ENCODE results near the gene PTGR2. TPM values are rescaled to one million over a fixed set of nuclear protein-coding genes. Genes with fewer than 3 reads are reported as not detected.

The PTGR2 gene
- total and polyA plus RNA-seq, 8 donors: 9.9 to 17.2 (median 11.2) TPM

Other genes starting within 250 kb of the PTGR2 start
- gene ACOT6, start 239.3 kb upstream of the PTGR2 start, total RNA-seq: not detected
- gene ACOT6, start 239.3 kb upstream of the PTGR2 start, polyA plus RNA-seq (ENCODE audit: insufficient read length in 6 of 6): not detected
- 10 to 100 TPM; 14.8 to 15.0 TPM for gene DNAL1, start 206.8 kb upstream of the PTGR2 start, total RNA-seq
- 10 to 100 TPM; 14.6 to 19.5 (median 17.6) TPM for gene DNAL1, start 206.8 kb upstream of the PTGR2 start, polyA plus RNA-seq (ENCODE audit: insufficient read length in 6 of 6)
- gene PNMA1, start 137.4 kb upstream of the PTGR2 start, total RNA-seq: 10 to 100 TPM; 30.8 to 32.4 TPM
- 10 to 100 TPM; 43.8 to 56.3 (median 49.3) TPM for gene PNMA1, start 137.4 kb upstream of the PTGR2 start, polyA plus RNA-seq (ENCODE audit: insufficient read length in 6 of 6)
- gene ZNF410, start 35.0 kb downstream of the PTGR2 start, total RNA-seq: 10 to 100 TPM; 38.7 to 41.6 TPM
- gene ZNF410, start 35.0 kb downstream of the PTGR2 start, polyA plus RNA-seq (ENCODE audit: insufficient read length in 6 of 6): 10 to 100 TPM; 46.0 to 55.6 (median 51.5) TPM
- 1 to 10 TPM; 3.0 to 3.9 TPM for gene FAM161B, start 98.3 kb downstream of the PTGR2 start, total RNA-seq
- 10 to 100 TPM; 10.7 to 14.2 (median 13.7) TPM for gene FAM161B, start 98.3 kb downstream of the PTGR2 start, polyA plus RNA-seq (ENCODE audit: insufficient read length in 6 of 6)
- gene COQ6, start 98.5 kb downstream of the PTGR2 start, total RNA-seq: 10 to 100 TPM; 17.8 to 18.5 TPM
- 10 to 100 TPM; 30.3 to 38.0 (median 31.8) TPM for gene COQ6, start 98.5 kb downstream of the PTGR2 start, polyA plus RNA-seq (ENCODE audit: insufficient read length in 6 of 6)
- 10 to 100 TPM; 18.7 TPM for gene ENTPD5, start 167.5 kb downstream of the PTGR2 start, total RNA-seq
- 10 to 100 TPM; 16.0 to 18.5 (median 17.4) TPM for gene ENTPD5, start 167.5 kb downstream of the PTGR2 start, polyA plus RNA-seq (ENCODE audit: insufficient read length in 6 of 6)
- gene BBOF1, start 167.5 kb downstream of the PTGR2 start, total RNA-seq: 1 to 10 TPM; 2.2 to 5.1 TPM
- gene BBOF1, start 167.5 kb downstream of the PTGR2 start, polyA plus RNA-seq (ENCODE audit: insufficient read length in 6 of 6): 10 to 100 TPM; 11.1 to 36.3 (median 15.4) TPM
- 10 to 100 TPM; 23.0 to 62.4 TPM for gene ALDH6A1, start 232.6 kb downstream of the PTGR2 start, total RNA-seq
- 10 to 100 TPM; 23.6 to 37.1 (median 29.0) TPM for gene ALDH6A1, start 232.6 kb downstream of the PTGR2 start, polyA plus RNA-seq (ENCODE audit: insufficient read length in 6 of 6)
- gene LIN52, start 233.1 kb downstream of the PTGR2 start, total RNA-seq: 10 to 100 TPM; 10.1 to 12.0 TPM
- gene LIN52, start 233.1 kb downstream of the PTGR2 start, polyA plus RNA-seq (ENCODE audit: insufficient read length in 6 of 6): 10 to 100 TPM; 13.3 to 16.7 (median 16.1) TPM